H1 (cell line): ENCODE measurements around the gene NHP2. TPM values are rescaled to one million over a fixed set of nuclear protein-coding genes. Genes with fewer than 3 reads are reported as not detected.
A peak's percentile ranks its signal among the peaks of the same experiment; 100 is the strongest.

Experiments used
- ASH2L ChIP-seq: fragments of 200-600, 300-600 bp; sonication (generic); IDR thresholded peaks from one replicate; pipeline ENCODE4 v1.7.1; 2017; ENCODE audit warnings: low read length
- BACH1 ChIP-seq: IDR thresholded peaks from 2 replicates; pipeline ENCODE4 v1.6.1; 2012; ENCODE audit warnings: low read length, improper control_type of control experiment
- BRCA1 ChIP-seq: IDR thresholded peaks from 2 replicates; pipeline ENCODE4 v1.6.1; 2012; ENCODE audit warnings: low read depth, low read length, improper control_type of control experiment
- CEBPB ChIP-seq: IDR thresholded peaks from 2 replicates; pipeline ENCODE4 v1.6.1; 2012; ENCODE audit warnings: low read depth, low read length
- E2F6 ChIP-seq: IDR thresholded peaks from 2 replicates; pipeline ENCODE4 v1.6.1; 2012; ENCODE audit warnings: inconsistent platforms
- EGR1 ChIP-seq: IDR thresholded peaks from 2 replicates; pipeline ENCODE4 v1.6.1; 2011; ENCODE audit warnings: low read depth, low read length, borderline replicate concordance
- EP300 ChIP-seq, 2 experiments: IDR thresholded peaks; 1 replicate in 1 of 2; 2 replicates in 1 of 2; pipeline ENCODE4 v1.6.1; 2011 to 2012; ENCODE audit warnings: low read depth in 2 of 2, low read length in 2 of 2, mild to moderate bottlenecking in 2 of 2, borderline replicate concordance in 1 of 2, inconsistent platforms in 1 of 2, moderate library complexity in 1 of 2
- EZH2 ChIP-seq: fragments of 200-600 bp; sonication (generic); IDR thresholded peaks from 2 replicates; pipeline ENCODE4 v1.7.1; 2012; ENCODE audit warnings: low read depth, mild to moderate bottlenecking, moderate library complexity, low read length, inconsistent platforms; ENCODE audit not compliant: severe bottlenecking
- HDAC2 ChIP-seq, 2 experiments: fragments of 300-600 bp in 1 of 2; sonication (generic) in 1 of 2; IDR thresholded peaks; 2 replicates each; pipeline ENCODE4 v1.6.1; 2011 to 2012; ENCODE audit warnings: low read depth in 2 of 2, low read length in 2 of 2, mild to moderate bottlenecking in 2 of 2, moderate library complexity in 2 of 2, borderline replicate concordance in 1 of 2, inconsistent platforms in 1 of 2
- HDAC6 ChIP-seq: IDR thresholded peaks from one replicate; pipeline ENCODE4 v1.7.1; 2012; ENCODE audit warnings: low read depth, mild to moderate bottlenecking, inconsistent platforms, low read length, moderate library complexity
- KDM4A ChIP-seq: IDR thresholded peaks from one replicate; pipeline ENCODE4 v1.7.1; 2012; ENCODE audit warnings: low read depth, mild to moderate bottlenecking, moderate library complexity, low read length, inconsistent platforms; ENCODE audit not compliant: severe bottlenecking
- NRF1 ChIP-seq: IDR thresholded peaks from 2 replicates; pipeline ENCODE4 v1.6.1; 2011; ENCODE audit warnings: mild to moderate bottlenecking, low read depth, low read length, improper control_type of control experiment
- POU5F1 ChIP-seq: IDR thresholded peaks from 2 replicates; pipeline ENCODE4 v1.6.1; 2011; ENCODE audit warnings: low read depth, mild to moderate bottlenecking, low read length, moderate library complexity
- RAD21 ChIP-seq, 2 experiments: IDR thresholded peaks in 1 of 2; conservative IDR thresholded peaks in 1 of 2; 2 replicates each; pipeline ENCODE4 v1.6.1; 2011; ENCODE audit warnings: low read depth in 2 of 2, low read length in 2 of 2, improper control_type of control experiment in 1 of 2, inconsistent platforms in 1 of 2, mild to moderate bottlenecking in 1 of 2, moderate library complexity in 1 of 2
- RNF2 ChIP-seq: fragments of 200-900, 300-1000 bp; sonication (generic); IDR thresholded peaks from 2 replicates; pipeline ENCODE4 v1.7.1; 2016; ENCODE audit warnings: borderline replicate concordance, low read depth, mild to moderate bottlenecking, antibody characterized with exemption, low read length; ENCODE audit not compliant: poor library complexity, severe bottlenecking; ENCODE audit errors: missing control alignments
- SAP30 ChIP-seq: fragments of 300-600 bp; sonication (generic); IDR thresholded peaks from 2 replicates; pipeline ENCODE4 v1.7.1; 2012; ENCODE audit warnings: low read length, moderate library complexity, mild to moderate bottlenecking, inconsistent platforms; ENCODE audit not compliant: insufficient read depth, insufficient replicate concordance
- SIN3A ChIP-seq, 2 experiments: IDR thresholded peaks in 1 of 2; conservative IDR thresholded peaks in 1 of 2; 2 replicates each; pipeline ENCODE4 v1.6.1; 2011 to 2012; ENCODE audit warnings: low read length in 2 of 2, improper control_type of control experiment in 1 of 2, low read depth in 1 of 2, mild to moderate bottlenecking in 1 of 2
- TAF1 ChIP-seq: IDR thresholded peaks from 2 replicates; pipeline ENCODE4 v1.6.1; 2011; ENCODE audit warnings: mild to moderate bottlenecking, low read depth, low read length
- TEAD4 ChIP-seq: IDR thresholded peaks from 2 replicates; pipeline ENCODE4 v1.6.1; 2012; ENCODE audit warnings: low read depth, low read length, inconsistent platforms, mixed read lengths
- USF2 ChIP-seq: IDR thresholded peaks from 2 replicates; pipeline ENCODE4 v1.6.1; 2011; ENCODE audit warnings: low read length, improper control_type of control experiment
- polyA plus RNA-seq, 7 experiments: library from polyadenylated mRNA; depleted of rRNA in 3 of 7; stranded (reverse) in 5 of 7; unstranded in 2 of 7; fragments of >200 nt in 5 of 7; fragments of 200-250 nt in 2 of 7; gene quantifications; 1 replicate in 5 of 7; 2 replicates in 1 of 7; 4 replicates in 1 of 7; pipeline versions ENCODE4 v1.2.1 to v1.2.3, GENCODE V29; 2011 to 2013; ENCODE audit warnings: missing spikeins in 2 of 7, mixed read lengths in 2 of 7
- total RNA-seq: library from RNA; stranded (reverse); fragmentation: NEBNext Ultra II Directional; extraction: Animal tissue kit (Norgen Biotek cat#: 25700); gene quantifications from 2 replicates; pipeline ENCODE4 v1.2.1, GENCODE V29; 2021

The NHP2 gene
- total and polyA plus RNA-seq, 2 of the 8 experiments (the other 6 are each of a cell fraction or from before 2014, with no cell fraction given): 241 to 263 TPM

- TF ChIP-seq USF2 (no peak), SAP30 (peak; percentile 34), TAF1 (peak; percentile 91), RNF2 (no peak), HDAC2 (IDR thresholded peaks at IDR 0.05; ENCODE audit: borderline replicate concordance in 1 of 2, low read depth in 2 of 2, low read length in 2 of 2) (peak in 1 of 2 experiments; percentile 24; a peak in 1 of 4 replicates), EZH2 (no peak), TEAD4 (no peak), CEBPB (no peak), KDM4A (no peak), HDAC6 (no peak), RAD21 (IDR thresholded peaks at IDR 0.05 in 1 of 2, conservative IDR thresholded peaks at IDR 0.05 in 1 of 2; ENCODE audit: low read depth in 2 of 2, low read length in 2 of 2) (no peak; a peak in 1 of 4 replicates), E2F6 (0 out of 2 replicates have a peak, but pooled peaks have one; percentile 14), POU5F1 (no peak), BACH1 (no peak), NRF1 (no peak), EP300 (IDR thresholded peaks at IDR 0.05; ENCODE audit: borderline replicate concordance in 1 of 2, low read depth in 2 of 2, low read length in 2 of 2) (peak in 1 of 2 experiments; percentile 95; a peak in 2 of 3 replicates), ASH2L (peak; percentile 56), EGR1 (no peak), SIN3A (conservative IDR thresholded peaks at IDR 0.05 in 1 of 2, IDR thresholded peaks at IDR 0.05 in 1 of 2; ENCODE audit: low read depth in 1 of 2, low read length in 2 of 2) (peak in 1 of 2 experiments; percentile 41; a peak in 1 of 4 replicates), BRCA1 (no peak)
Measured at GRCh38 chr5:178130576-178131445, 22.9 kb downstream of the NHP2 start, which contains the start of gene RMND5B (continued).
